SH-SY5Y (cell line): Measurements from ENCODE around the gene RGS3.

Source experiments
- GATA2 ChIP-seq: IDR thresholded peaks from 2 replicates; pipeline ENCODE4 v1.6.1; 2011; ENCODE audit warnings: mild to moderate bottlenecking, low read depth, low read length
- GATA3 ChIP-seq: IDR thresholded peaks from 2 replicates; pipeline ENCODE4 v1.6.1; 2011; ENCODE audit warnings: low read depth, mild to moderate bottlenecking, low read length, moderate library complexity

GRCh38 chr9:113522419-113522818 lies 58.9 kb downstream of the RGS3 start:
- TF ChIP-seq GATA3 = no peak
- no peak for TF ChIP-seq GATA2
